Measurements from ENCODE around the gene FZR1. TPM values are rescaled to one million over a fixed set of nuclear protein-coding genes. Genes with fewer than 3 reads are reported as not detected.

The FZR1 gene
- total RNA-seq, 2 donors from 2014 or later = 51.5 to 64.3 TPM

DNA sequence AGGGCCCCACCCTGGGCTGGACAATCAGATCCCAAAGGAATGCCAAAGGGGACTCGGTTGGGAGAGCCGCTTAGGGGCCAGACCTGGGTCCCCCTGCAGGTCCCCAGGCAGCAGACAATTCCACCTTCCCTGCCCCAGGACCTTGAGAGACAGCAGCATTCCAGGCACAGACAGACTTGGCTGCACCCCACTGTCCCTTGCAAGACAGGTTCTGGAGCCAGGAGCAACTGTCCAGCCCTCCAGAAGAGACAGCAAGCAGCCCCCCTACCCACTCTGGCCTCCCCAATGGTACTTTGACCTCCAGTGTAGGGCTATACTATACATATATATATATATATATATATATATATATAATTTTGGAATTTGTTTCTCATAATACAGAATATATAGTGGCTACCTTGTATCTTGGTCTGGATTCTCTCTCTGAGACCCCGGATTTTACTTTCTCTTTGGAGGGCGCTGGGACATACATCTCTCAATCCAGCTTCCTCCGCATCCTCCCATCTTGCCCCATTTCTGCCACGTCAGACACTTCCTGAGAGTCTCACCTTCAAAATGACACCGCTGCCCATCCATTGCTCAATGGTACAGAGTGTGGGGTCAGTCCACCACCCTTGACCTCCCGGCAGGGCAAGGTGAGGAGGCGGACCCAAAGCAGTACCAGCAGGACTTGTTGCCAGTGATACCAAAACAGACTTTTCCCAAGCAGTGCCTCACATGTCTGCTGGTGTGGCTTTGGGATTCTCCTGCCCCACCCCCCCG, 38.5 kb upstream of the FZR1 start:
- H3K4me3 Mint-ChIP-seq = no peak overlapping the region
- no peak for ATAC-seq (replicated peaks)

DNA sequence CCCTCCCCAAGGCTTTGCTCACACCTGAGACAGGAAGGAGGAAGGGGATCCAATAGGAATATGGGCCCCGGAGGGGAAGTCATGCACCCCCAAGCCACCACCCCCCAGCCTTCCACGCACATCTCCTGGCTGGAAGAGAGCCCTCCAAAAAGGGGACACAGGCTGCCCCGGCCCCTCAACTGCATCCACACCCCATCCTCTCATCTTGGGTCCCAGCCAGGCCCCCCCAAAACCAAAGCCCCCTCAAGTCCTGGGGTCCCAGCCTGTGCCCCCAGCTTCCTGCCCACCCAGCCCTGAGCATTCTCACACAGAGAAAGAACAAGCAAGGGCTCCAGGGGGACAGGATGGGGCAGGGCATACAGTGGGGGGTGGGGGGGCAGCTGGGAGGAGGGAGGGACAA, 37.9 kb upstream of the FZR1 start:
- Mint-ChIP-seq H3K9me3 (no peaks in the 10 kb centered on the region), H3K36me3 (ENCODE audit: low read depth) (peaks cover 4% of the 10 kb centered on the region), H3K27me3 (no peaks in the 10 kb centered on the region), H3K4me3 (no peak overlapping the region), H3K27ac (no peak overlapping the region), H3K4me1 (no peaks in the 10 kb centered on the region)
- ATAC-seq (replicated peaks) = no peak

More for the DNA sequence above, 38.5 kb upstream of the FZR1 start:
- H3K36me3 Mint-ChIP-seq (ENCODE audit: low read depth) = peaks cover 9% of the 10 kb centered on the region
- H3K9me3 Mint-ChIP-seq = no peaks in the 10 kb centered on the region
- no peaks in the 10 kb centered on the region for H3K27me3 Mint-ChIP-seq
- no peaks in the 10 kb centered on the region for H3K4me1 Mint-ChIP-seq
- H3K27ac Mint-ChIP-seq = no peak overlapping the region

DNA sequence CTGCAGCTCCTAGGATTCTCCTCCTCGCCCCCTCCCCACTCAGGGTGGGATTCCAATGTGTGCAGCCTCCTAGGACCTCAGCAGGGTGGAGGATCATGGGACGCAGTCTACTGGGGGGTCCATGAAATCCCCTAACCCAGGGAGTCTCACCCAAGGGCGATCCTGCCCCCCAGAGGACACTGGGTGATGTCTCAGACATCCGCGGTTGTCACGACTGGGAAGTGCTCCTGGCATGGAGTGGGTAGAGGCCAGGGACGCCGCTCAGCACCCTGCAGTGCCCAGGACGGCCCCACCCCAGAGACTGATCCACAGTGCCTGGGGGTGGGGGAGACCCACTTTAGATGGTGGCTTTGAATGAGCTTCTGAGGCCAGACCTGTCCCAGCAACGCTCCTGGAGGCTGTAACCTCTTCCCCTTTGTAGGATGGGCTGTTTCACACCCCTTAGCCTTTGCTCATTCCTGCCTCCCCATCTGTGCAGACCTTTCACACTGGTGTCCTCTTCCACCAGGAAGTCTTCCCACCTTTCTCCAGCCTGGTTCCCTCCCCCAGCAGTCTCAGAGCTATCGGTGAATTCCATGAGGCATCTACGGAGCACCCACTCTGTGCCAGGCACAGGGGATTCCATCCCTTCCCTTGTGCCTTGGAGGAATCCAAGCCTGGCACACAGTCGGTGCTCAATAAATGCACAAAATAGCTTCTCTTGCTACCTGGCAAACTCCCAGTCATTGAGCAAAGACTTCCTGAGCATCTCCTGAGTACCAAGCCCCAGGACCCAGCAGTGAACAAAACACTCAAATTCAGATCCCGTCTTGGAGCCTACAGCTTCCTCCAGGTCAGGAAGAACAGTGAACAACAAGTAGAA, 36.2 kb upstream of the FZR1 start:
- no peaks in the 10 kb centered on the region for H3K4me1 Mint-ChIP-seq
- H3K36me3 Mint-ChIP-seq (ENCODE audit: low read depth) = peaks cover 4% of the 10 kb centered on the region
- ATAC-seq (replicated peaks) = peak; percentile 19
- no peak overlapping the region for H3K4me3 Mint-ChIP-seq
- no peaks in the 10 kb centered on the region for H3K9me3 Mint-ChIP-seq
- no peaks in the 10 kb centered on the region for H3K27me3 Mint-ChIP-seq
- H3K27ac Mint-ChIP-seq = no peak overlapping the region

GRCh38 chr19:3470500-3471128, 35.5 kb upstream of the FZR1 start:
- no peaks in the 10 kb centered on the region for H3K4me1 Mint-ChIP-seq
- ATAC-seq (replicated peaks) = no peak

DNA sequence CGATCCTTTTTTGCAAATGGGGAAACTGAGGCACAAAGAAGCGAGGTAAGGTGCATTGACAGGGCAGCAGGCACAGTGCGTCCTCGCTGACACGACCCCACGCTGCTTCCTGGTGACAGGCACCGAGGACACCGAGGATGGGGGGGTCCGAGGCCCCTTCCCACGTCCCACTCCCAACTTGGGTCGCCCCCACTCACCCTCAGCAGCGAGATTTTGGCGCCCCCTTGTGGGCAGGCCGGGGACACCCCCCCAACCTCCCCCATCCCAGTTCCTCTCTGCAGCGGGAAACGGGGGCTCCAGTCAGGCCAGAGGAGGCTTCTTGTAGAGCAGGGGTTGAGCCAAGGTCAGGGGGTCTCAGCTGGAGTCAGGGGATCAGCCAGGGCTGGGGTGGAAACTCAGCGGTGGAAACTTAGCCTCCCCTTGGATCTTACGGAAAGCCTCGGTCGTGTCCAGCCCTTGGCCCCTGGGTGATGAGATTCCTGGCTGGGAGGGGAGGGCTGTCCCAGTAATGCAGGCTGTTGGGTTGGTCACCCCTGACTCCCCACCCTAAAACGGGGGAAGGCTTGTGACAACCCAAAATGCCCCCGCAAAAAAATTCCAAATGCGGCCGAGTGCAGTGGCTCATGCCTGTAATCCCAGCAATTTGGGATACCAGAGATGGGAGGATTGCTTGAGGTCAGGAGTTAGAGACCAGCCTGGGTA, 34.0 kb upstream of the FZR1 start:
- no peak overlapping the region for H3K27ac Mint-ChIP-seq
- no peaks in the 10 kb centered on the region for H3K36me3 Mint-ChIP-seq (ENCODE audit: low read depth)
- no peak for ATAC-seq (replicated peaks)
- H3K9me3 Mint-ChIP-seq = no peaks in the 10 kb centered on the region
- H3K27me3 Mint-ChIP-seq = no peaks in the 10 kb centered on the region
- no peaks in the 10 kb centered on the region for H3K4me1 Mint-ChIP-seq
- no peak overlapping the region for H3K4me3 Mint-ChIP-seq

More at GRCh38 chr19:3470500-3471128, 35.5 kb upstream of the FZR1 start:
- Mint-ChIP-seq H3K36me3 (ENCODE audit: low read depth) (peaks cover under 1% of the 10 kb centered on the region), H3K27me3 (no peaks in the 10 kb centered on the region), H3K9me3 (no peaks in the 10 kb centered on the region), H3K4me3 (no peak overlapping the region), H3K27ac (no peak overlapping the region)

DNA sequence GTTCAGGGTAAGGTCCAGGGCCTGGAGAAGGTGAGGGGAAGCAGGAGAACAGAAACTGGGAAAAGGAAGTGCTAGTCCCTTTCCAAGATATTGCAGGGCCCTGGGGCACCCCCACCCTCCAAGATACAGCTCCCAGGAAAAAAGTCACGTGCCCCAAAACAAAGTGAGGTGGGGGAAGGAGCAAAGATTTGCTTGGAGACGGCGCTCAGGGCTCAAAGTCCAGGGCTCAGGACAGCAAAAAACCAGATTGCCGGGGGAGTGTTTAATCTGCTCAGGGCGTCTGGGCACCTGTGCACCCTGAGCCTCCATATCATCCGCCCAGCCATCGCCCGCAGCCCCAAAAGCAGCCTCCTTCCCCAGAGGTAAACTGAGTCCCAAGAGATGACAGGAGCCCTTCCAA, 32.1 kb upstream of the FZR1 start:
- Mint-ChIP-seq H3K4me3 (no peak overlapping the region), H3K9me3 (no peaks in the 10 kb centered on the region), H3K36me3 (ENCODE audit: low read depth) (no peaks in the 10 kb centered on the region), H3K4me1 (peaks cover 7% of the 10 kb centered on the region), H3K27ac (no peak overlapping the region), H3K27me3 (no peaks in the 10 kb centered on the region)
- ATAC-seq (replicated peaks) = no peak

GRCh38 chr19:3474614-3475013, 31.5 kb upstream of the FZR1 start:
- Mint-ChIP-seq H3K27ac (no peak overlapping the region), H3K36me3 (ENCODE audit: low read depth) (no peaks in the 10 kb centered on the region), H3K27me3 (no peaks in the 10 kb centered on the region), H3K4me3 (no peak overlapping the region), H3K4me1 (peaks cover 7% of the 10 kb centered on the region), H3K9me3 (no peaks in the 10 kb centered on the region)
- no peak for ATAC-seq (replicated peaks)

DNA sequence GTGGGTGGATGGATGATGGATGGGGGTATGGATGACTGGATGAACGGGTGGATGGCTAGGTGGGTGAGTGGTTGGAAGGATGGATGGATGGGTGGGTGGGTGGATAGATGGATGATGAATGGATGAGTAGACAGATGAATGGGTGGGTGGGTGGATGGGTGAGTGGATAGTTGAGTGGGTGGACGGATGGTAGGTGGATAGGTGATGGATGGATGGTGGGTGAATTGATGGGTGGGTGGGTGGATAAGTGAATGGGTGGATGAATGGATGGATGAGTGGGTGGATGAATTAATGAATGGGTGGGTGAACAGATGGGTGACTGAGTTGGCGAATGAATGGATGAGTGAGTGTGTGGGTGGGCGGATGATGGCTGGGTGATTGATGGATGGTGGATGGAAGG, 30.7 kb upstream of the FZR1 start:
- Mint-ChIP-seq H3K36me3 (ENCODE audit: low read depth) (no peaks in the 10 kb centered on the region), H3K27me3 (no peaks in the 10 kb centered on the region), H3K4me3 (no peak overlapping the region), H3K9me3 (no peaks in the 10 kb centered on the region), H3K4me1 (peaks cover 7% of the 10 kb centered on the region), H3K27ac (no peak overlapping the region)
- ATAC-seq (replicated peaks) = no peak

DNA sequence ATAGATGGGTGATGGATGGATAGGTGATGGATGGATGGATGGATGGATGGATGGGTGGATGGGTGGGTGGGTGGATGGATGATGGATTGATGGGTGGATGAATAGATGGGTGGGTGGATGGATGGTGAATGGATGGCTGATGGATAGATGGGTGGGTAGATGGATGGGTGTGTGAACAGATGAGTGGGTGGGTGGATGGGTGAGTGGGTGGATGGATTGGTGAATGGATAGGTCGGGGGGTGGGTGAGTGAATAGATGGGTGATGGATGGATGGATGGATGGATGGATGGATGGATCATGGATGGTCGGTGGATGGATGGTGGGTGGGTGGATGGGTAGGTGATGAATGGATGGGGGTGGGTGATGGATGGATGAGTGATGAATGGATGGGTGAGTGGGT, 29.3 kb upstream of the FZR1 start:
- peaks cover 7% of the 10 kb centered on the region for H3K4me1 Mint-ChIP-seq
- H3K27me3 Mint-ChIP-seq = no peaks in the 10 kb centered on the region
- no peak overlapping the region for H3K27ac Mint-ChIP-seq
- H3K4me3 Mint-ChIP-seq = no peak overlapping the region
- ATAC-seq (replicated peaks) = no peak
- H3K9me3 Mint-ChIP-seq = no peaks in the 10 kb centered on the region
- H3K36me3 Mint-ChIP-seq (ENCODE audit: low read depth) = no peaks in the 10 kb centered on the region

- Mint-ChIP-seq H3K36me3 (ENCODE audit: low read depth) (no peaks in the 10 kb centered on the region), H3K9me3 (no peaks in the 10 kb centered on the region), H3K4me1 (peaks cover 7% of the 10 kb centered on the region), H3K4me3 (no peak overlapping the region), H3K27ac (no peak overlapping the region), H3K27me3 (no peaks in the 10 kb centered on the region)
- no peak for ATAC-seq (replicated peaks)
Observed at GRCh38 chr19:3477506-3477905, 28.6 kb upstream of the FZR1 start.

DNA sequence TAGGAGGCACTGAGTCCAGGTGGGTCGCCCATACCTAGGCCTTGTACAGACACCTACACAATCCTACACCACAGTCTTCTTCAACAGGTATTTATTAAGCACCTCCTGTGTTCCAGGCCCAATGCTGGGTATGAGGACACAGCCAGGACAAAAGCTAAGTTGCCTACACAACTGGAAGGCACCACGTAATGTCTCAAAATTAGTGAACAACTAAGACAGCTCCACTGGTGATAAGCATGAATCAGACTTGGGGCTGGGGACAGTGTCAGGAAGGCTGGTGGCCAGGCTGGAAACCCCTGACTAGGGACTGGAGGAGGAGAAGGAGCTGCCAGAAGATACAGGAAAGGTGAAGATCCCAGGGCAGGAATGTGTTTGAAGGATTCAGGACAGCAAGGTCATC, 28.2 kb upstream of the FZR1 start:
- peak overlapping the region; percentile 29 for H3K4me3 Mint-ChIP-seq
- H3K36me3 Mint-ChIP-seq (ENCODE audit: low read depth) = no peaks in the 10 kb centered on the region
- no peaks in the 10 kb centered on the region for H3K27me3 Mint-ChIP-seq
- H3K4me1 Mint-ChIP-seq = peaks cover 7% of the 10 kb centered on the region
- no peak overlapping the region for H3K27ac Mint-ChIP-seq
- peak; percentile 30 for ATAC-seq (replicated peaks)
- no peaks in the 10 kb centered on the region for H3K9me3 Mint-ChIP-seq

DNA sequence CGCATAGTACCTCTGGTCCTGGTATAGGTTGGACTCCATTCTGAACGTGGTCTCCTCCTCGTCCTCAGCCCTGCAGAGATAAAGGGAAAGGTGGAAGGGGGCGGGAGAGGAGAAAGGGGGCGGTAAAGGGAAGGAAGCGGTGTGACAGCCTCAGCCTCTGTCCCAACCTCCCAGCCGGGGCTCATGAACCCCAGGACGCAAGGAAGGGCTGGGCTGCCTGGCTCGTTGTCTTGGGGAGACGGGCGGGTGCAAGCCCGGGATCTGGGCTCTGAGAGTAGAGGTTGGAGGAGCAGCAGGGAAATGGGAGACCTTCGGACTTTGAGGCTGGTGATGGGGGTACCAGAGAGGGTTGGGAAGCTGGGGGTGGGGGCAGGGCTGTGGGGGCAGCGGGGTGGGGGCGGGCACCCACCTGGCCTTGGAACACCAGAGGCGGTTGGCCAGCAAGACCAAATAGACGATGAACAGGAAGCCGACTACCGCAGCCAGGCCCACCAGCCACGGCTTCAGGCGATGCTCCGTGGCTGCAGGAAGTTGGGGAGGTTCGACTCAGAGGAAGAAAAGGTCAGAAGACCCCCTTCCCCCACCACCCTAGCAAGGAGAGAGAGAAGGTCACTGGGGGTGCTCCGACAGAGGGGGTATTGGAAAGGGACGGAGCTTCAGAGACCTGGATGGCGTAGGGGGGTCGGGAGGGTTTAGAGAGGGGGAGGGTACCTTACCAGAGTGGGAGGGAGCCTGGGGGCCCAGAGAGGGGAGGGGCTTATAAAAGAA, 27.5 kb upstream of the FZR1 start:
- Mint-ChIP-seq H3K27me3 (no peaks in the 10 kb centered on the region), H3K9me3 (no peaks in the 10 kb centered on the region), H3K36me3 (ENCODE audit: low read depth) (no peaks in the 10 kb centered on the region), H3K4me3 (peak overlapping the region; percentile 29), H3K4me1 (peaks cover 7% of the 10 kb centered on the region), H3K27ac (no peak overlapping the region)
- no peak for ATAC-seq (replicated peaks)

- peak; percentile 61 for ATAC-seq (replicated peaks)
- H3K9me3 Mint-ChIP-seq = no peaks in the 10 kb centered on the region
- no peaks in the 10 kb centered on the region for H3K27me3 Mint-ChIP-seq
- H3K4me1 Mint-ChIP-seq = peaks cover 7% of the 10 kb centered on the region
- H3K27ac Mint-ChIP-seq = no peak overlapping the region
- H3K36me3 Mint-ChIP-seq (ENCODE audit: low read depth) = no peaks in the 10 kb centered on the region
- H3K4me3 Mint-ChIP-seq = peak overlapping the region; percentile 29
Observed at GRCh38 chr19:3479177-3479833, 26.8 kb upstream of the FZR1 start.
